Measurements from ENCODE around the gene CPXM2.

CPXM2 gene

DNA sequence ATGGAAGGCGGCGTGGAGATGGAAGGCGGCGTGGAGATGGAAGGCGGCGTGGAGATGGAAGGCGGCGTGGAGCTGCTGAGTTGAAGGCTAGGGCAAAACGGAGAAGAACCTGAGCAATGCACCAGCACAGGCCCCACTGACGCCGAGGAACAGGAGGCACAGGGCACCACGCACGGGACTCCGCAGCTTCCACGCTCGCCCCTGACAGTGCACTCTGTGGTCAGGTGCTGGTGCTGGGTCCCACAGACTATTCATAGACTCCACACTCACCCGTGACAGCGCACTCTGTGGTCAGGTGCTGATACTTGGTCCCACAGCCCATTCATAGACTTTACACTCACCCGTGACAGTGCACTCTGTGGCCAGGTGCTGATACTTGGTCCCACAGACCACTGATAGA, 34.0 kb downstream of the CPXM2 start:
- H3K27me3 ChIP-seq (ENCODE audit: control insufficient read depth in 1 of 2, insufficient read depth in 2 of 2, low read length in 2 of 2): no peaks in the 10 kb centered on the region
- H3K4me3 ChIP-seq (ENCODE audit: low read depth in 1 of 2, low read length in 2 of 2): no peak overlapping the region
- no peaks in the 10 kb centered on the region for H3K9me3 ChIP-seq (ENCODE audit: low read length)
- H3K36me3 ChIP-seq (ENCODE audit: insufficient read depth, low read length): peaks cover 15% of the 10 kb centered on the region
- peak overlapping the region; percentile 62 for H3K27ac ChIP-seq (ENCODE audit: low read depth, low read length)
- H3K4me1 ChIP-seq (ENCODE audit: insufficient read depth, low read length): peaks cover 57% of the 10 kb centered on the region
- H3K9ac ChIP-seq (ENCODE audit: low read length): no peak overlapping the region

DNA sequence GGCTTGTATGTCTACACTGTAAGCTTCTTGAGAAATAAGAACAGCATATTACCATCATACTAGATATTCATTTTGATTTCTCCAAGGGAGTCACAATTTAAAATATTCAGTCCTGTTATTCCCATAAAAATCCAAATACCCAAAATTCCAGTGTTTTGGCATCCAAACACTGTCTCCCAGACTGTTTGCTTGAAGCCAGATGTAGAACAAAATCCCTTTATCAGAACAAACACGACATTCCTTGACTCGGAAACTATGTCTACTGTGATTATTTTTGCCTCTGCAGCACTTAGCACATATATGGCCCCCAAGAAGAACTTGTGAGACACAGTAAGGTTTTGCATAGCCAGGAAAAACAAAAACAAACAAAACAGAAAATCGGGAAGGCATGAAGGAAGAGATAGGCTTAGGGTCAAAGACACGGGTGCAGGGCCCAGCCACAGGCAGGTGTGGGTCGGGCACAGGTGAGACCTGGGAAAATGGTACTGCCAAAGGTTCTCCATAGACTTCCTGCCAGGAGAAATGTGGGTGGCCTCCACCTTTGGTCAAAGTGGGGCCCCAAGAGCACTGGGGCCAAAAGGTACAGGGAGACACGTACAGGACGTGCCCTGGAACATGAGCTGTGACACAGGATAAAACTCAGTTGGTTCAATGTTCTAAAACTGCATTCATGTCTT, 36.5 kb downstream of the CPXM2 start:
- Histone ChIP-seq H3K9me3 (ENCODE audit: low read length) (no peaks in the 10 kb centered on the region), H3K27ac (ENCODE audit: low read depth, low read length) (peak overlapping the region; percentile 45), H3K4me3 (ENCODE audit: low read depth in 1 of 2, low read length in 2 of 2) (no peak overlapping the region), H3K27me3 (ENCODE audit: control insufficient read depth in 1 of 2, insufficient read depth in 2 of 2, low read length in 2 of 2) (no peaks in the 10 kb centered on the region), H3K36me3 (ENCODE audit: insufficient read depth, low read length) (peaks cover under 1% of the 10 kb centered on the region), H3K9ac (ENCODE audit: low read length) (no peak overlapping the region), H3K4me1 (ENCODE audit: insufficient read depth, low read length) (peaks cover 40% of the 10 kb centered on the region)

DNA sequence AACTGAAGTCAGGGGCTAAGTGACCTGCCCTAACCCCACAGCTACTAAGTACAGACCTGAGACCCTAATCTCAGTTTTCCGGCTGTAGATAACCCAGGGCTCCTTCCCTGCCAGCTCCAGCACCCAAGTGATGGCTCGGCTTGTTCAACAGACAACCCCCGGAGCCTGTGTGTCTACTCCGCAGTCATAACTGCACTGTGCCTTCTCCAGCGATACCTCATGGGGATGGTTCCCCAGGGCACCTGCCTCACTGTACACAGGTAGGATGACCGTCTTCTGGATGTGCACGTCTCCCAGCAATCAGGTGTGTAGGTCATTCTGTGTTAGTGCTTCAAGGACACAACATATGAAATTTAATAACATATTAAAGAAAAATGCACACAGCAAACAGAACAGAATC, 37.1 kb downstream of the CPXM2 start:
- H3K27me3 ChIP-seq (ENCODE audit: control insufficient read depth in 1 of 2, insufficient read depth in 2 of 2, low read length in 2 of 2): no peaks in the 10 kb centered on the region
- H3K27ac ChIP-seq (ENCODE audit: low read depth, low read length): peak overlapping the region; percentile 45
- peaks cover 33% of the 10 kb centered on the region for H3K4me1 ChIP-seq (ENCODE audit: insufficient read depth, low read length)
- no peak overlapping the region for H3K9ac ChIP-seq (ENCODE audit: low read length)
- no peak overlapping the region for H3K4me3 ChIP-seq (ENCODE audit: low read depth in 1 of 2, low read length in 2 of 2)
- no peaks in the 10 kb centered on the region for H3K9me3 ChIP-seq (ENCODE audit: low read length)
- H3K36me3 ChIP-seq (ENCODE audit: insufficient read depth, low read length): no peaks in the 10 kb centered on the region

DNA sequence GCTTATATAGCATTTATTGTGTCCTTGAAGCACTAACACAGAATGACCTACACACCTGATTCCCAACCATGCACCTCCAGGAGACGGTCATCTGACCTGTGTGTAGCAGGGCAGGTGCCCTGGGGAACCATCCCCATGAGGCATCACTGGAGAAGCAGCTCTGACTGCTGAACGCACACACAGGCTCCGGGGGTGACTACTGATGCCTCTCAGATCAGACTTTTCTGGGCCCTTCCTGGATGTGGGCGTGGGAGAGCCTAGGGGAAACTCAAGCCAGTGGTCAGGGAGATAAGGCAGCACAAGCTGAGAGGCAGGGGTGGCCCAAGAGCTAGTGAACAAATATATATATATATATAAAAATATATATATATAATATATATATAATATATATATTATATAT, 37.6 kb downstream of the CPXM2 start:
- no peak overlapping the region for H3K27ac ChIP-seq (ENCODE audit: low read depth, low read length)
- no peaks in the 10 kb centered on the region for H3K27me3 ChIP-seq (ENCODE audit: control insufficient read depth in 1 of 2, insufficient read depth in 2 of 2, low read length in 2 of 2)

DNA sequence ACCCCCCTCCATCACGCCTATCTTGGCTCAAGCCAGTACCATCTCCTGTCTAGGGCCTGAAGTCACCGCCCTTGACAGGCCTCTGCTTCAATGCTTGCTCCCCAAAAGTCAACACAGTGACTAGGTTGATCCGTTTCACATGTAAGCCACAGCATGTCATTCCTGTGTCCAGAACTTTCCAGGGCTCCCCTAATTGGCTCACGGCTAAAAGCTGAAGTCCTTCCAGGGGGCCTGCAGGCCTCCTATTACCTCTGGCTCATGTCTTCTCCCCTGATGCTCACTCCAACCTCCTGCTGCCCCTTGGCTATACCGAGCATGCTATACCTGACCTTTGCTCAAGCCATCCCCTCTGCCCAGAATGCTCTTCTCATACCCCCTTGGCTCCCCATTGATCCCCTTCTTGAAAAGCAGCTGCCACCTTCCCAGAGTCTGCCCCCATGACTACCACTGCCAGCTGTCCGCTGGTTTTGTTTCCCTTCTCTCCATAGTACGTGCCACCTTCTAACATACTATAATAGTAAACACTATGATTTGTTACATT, 39.1 kb downstream of the CPXM2 start:
- Histone ChIP-seq H3K9me3 (ENCODE audit: low read length) (no peaks in the 10 kb centered on the region), H3K36me3 (ENCODE audit: insufficient read depth, low read length) (no peaks in the 10 kb centered on the region), H3K27ac (ENCODE audit: low read depth, low read length) (no peak overlapping the region), H3K4me3 (ENCODE audit: low read depth in 1 of 2, low read length in 2 of 2) (no peak overlapping the region), H3K27me3 (ENCODE audit: control insufficient read depth in 1 of 2, insufficient read depth in 2 of 2, low read length in 2 of 2) (no peaks in the 10 kb centered on the region), H3K4me1 (ENCODE audit: insufficient read depth, low read length) (peaks cover 34% of the 10 kb centered on the region), H3K9ac (ENCODE audit: low read length) (no peak overlapping the region)

More for the DNA sequence above, 37.6 kb downstream of the CPXM2 start:
- no peak overlapping the region for H3K9ac ChIP-seq (ENCODE audit: low read length)
- no peaks in the 10 kb centered on the region for H3K36me3 ChIP-seq (ENCODE audit: insufficient read depth, low read length)
- peaks cover 30% of the 10 kb centered on the region for H3K4me1 ChIP-seq (ENCODE audit: insufficient read depth, low read length)
- H3K4me3 ChIP-seq (ENCODE audit: low read depth in 1 of 2, low read length in 2 of 2): no peak overlapping the region
- no peaks in the 10 kb centered on the region for H3K9me3 ChIP-seq (ENCODE audit: low read length)

DNA sequence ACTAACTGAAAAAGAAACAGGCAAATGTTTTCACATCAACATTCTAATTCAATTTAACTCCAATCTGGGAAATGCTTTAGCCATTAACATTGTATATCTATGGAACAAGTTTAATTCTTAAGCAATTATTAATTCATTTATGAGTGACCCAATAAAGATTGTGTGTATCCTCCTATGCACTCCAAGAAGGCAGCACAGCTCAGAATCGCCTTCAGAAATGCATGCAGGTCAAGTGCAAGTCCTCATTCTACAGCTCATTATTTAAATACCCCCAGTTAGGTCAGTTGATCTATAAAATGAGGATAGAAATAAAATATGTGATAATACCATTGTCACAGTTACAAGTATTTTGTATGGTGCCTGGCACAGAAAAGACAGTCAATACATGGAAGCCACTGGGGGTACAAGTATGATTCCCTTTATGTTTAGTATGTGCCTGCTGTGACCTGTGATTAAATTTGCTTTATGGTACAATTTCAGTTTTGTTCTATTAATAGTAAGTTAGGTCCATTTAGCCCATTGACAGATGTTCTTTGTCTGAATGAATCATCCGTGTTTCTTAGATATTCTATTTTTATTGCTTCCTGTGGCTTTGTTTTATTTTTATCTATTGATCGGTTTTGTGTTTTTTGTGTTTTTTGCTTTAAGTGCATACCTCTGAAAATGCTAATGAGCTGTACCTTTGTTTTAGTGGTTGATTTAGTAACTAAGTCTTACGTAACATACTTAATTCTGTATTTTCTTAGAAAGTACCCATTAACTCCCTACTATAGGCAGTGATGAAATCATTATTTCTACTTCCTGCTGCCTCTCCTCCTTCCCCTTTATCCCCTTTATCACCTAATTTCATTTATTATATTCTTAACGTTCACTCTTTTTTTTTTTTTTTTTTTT, 42.8 kb downstream of the CPXM2 start:
- Histone ChIP-seq H3K9me3 (ENCODE audit: low read length) (no peaks in the 10 kb centered on the region), H3K27me3 (ENCODE audit: control insufficient read depth in 1 of 2, insufficient read depth in 2 of 2, low read length in 2 of 2) (no peaks in the 10 kb centered on the region), H3K4me3 (ENCODE audit: low read depth in 1 of 2, low read length in 2 of 2) (no peak overlapping the region), H3K4me1 (ENCODE audit: insufficient read depth, low read length) (peaks cover 28% of the 10 kb centered on the region), H3K27ac (ENCODE audit: low read depth, low read length) (peak overlapping the region; percentile 32), H3K9ac (ENCODE audit: low read length) (no peak overlapping the region), H3K36me3 (ENCODE audit: insufficient read depth, low read length) (no peaks in the 10 kb centered on the region)

DNA sequence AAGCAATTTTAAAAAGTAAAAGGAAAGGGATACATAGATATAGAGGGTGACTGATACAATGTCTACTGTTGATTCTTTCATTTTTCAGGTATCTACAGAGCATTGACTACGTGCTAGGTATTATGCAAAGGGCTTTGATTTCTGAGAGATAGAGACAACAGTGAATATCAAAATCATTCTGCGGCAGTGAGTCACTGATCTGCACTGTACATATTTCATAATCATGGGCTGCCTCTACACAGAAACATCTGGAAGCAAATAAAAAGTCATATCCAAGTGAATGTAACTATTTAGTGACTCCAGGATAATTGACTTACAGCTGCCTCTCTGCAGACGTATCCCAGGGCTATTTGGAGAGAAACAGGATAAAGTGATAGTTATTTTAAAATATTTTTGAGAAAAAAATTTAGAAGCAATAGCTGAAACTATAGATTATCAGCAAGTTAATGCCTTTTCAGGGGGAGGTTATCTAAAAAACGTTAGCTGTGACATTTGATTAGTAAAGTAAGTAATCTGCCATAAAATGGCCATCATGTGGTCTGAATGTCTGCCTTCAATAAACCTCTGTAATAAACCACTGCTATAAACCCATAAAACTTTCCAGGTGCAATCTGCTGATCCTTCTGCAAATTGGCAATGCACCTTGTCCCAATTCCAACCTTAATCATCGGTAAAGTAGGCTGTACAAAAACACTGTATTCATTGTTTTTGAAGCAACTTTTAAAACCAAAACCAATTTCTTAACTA, 43.7 kb downstream of the CPXM2 start:
- Histone ChIP-seq H3K27me3 (ENCODE audit: control insufficient read depth in 1 of 2, insufficient read depth in 2 of 2, low read length in 2 of 2) (no peaks in the 10 kb centered on the region), H3K4me3 (ENCODE audit: low read depth in 1 of 2, low read length in 2 of 2) (no peak overlapping the region), H3K36me3 (ENCODE audit: insufficient read depth, low read length) (no peaks in the 10 kb centered on the region), H3K9me3 (ENCODE audit: low read length) (no peaks in the 10 kb centered on the region), H3K27ac (ENCODE audit: low read depth, low read length) (no peak overlapping the region), H3K4me1 (ENCODE audit: insufficient read depth, low read length) (peaks cover 37% of the 10 kb centered on the region), H3K9ac (ENCODE audit: low read length) (no peak overlapping the region)

DNA sequence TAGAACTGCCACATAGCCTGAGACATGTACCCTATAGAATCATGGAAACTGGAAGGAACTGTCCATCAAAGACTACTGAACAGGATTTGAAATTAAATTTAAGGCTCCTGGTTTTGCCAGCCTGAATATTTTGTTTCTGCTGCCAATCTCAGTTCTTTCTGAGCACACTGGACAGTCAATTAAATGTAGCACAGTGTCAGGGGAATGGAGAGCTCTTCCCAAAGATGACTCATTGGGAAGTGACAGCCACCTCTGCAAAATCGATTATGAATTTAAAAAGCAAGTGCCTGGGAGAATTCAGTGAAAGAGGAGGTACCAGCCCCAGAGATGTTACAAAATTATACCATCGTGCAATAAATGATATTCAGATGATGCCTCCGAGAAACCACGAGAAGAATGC, 47.8 kb downstream of the CPXM2 start:
- Histone ChIP-seq H3K9me3 (ENCODE audit: low read length) (no peaks in the 10 kb centered on the region), H3K4me1 (ENCODE audit: insufficient read depth, low read length) (peaks cover 38% of the 10 kb centered on the region), H3K27me3 (ENCODE audit: control insufficient read depth in 1 of 2, insufficient read depth in 2 of 2, low read length in 2 of 2) (no peaks in the 10 kb centered on the region), H3K27ac (ENCODE audit: low read depth, low read length) (peak overlapping the region; percentile 48), H3K4me3 (ENCODE audit: low read depth in 1 of 2, low read length in 2 of 2) (no peak overlapping the region), H3K36me3 (ENCODE audit: insufficient read depth, low read length) (no peaks in the 10 kb centered on the region), H3K9ac (ENCODE audit: low read length) (no peak overlapping the region)

DNA sequence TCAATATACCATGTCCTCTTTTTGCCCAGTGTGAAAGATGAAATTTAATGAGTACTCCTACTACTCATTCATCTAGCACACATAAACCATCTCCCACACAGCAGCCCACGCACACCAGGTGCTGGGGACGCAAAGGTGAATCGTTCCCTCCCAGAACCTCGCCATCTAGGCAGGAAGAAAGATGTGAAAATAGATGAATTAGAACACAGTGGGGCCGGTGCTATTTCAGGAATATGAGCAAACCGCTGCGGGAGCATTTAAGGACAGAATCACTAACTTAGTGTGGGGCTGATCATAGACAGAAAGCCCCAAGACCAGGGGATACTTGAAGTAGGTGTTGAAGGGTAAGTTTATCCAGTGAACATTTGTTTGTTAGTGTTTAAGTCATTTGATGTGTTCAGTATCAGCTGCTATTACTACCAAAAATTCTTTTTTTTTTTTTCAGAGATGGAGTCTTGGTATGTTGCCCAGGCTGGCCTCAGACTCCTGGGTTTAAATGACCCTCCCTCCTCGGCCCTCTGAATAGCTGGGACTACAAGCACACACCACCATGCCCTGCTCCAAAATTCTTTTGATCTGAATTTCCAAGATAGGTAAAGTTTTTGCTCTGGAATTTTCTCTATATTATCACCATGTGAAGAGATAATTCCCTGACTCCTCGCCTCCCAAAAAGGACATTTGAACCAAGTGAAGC, 48.8 kb downstream of the CPXM2 start:
- Histone ChIP-seq H3K27ac (ENCODE audit: low read depth, low read length) (peak overlapping the region; percentile 10), H3K36me3 (ENCODE audit: insufficient read depth, low read length) (no peaks in the 10 kb centered on the region), H3K9me3 (ENCODE audit: low read length) (no peaks in the 10 kb centered on the region), H3K4me1 (ENCODE audit: insufficient read depth, low read length) (peaks cover 28% of the 10 kb centered on the region), H3K27me3 (ENCODE audit: control insufficient read depth in 1 of 2, insufficient read depth in 2 of 2, low read length in 2 of 2) (no peaks in the 10 kb centered on the region), H3K9ac (ENCODE audit: low read length) (no peak overlapping the region), H3K4me3 (ENCODE audit: low read depth in 1 of 2, low read length in 2 of 2) (no peak overlapping the region)

DNA sequence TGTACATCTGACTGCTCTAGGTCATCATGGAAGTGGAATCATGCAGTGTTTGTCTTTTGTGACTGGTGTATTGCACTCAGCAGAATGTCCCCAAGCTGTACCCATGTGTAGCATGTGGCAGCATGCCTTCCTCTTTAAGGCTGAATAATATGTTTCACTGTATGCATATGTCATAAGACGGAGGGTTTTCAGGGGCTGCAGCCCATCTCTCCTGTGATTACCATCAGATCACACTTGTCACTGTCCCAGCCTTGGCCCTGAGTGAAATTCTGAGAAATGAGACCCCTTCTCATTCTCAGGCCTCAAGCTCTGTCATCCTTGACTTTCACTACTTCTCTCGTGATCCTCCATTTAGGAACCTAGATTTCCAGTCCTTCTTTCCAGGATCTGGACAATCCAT, 50.0 kb downstream of the CPXM2 start:
- Histone ChIP-seq H3K27me3 (ENCODE audit: control insufficient read depth in 1 of 2, insufficient read depth in 2 of 2, low read length in 2 of 2) (no peaks in the 10 kb centered on the region), H3K36me3 (ENCODE audit: insufficient read depth, low read length) (no peaks in the 10 kb centered on the region), H3K9ac (ENCODE audit: low read length) (no peak overlapping the region), H3K4me3 (ENCODE audit: low read depth in 1 of 2, low read length in 2 of 2) (no peak overlapping the region), H3K4me1 (ENCODE audit: insufficient read depth, low read length) (peaks cover 33% of the 10 kb centered on the region), H3K9me3 (ENCODE audit: low read length) (no peaks in the 10 kb centered on the region), H3K27ac (ENCODE audit: low read depth, low read length) (peak overlapping the region; percentile 10)

DNA sequence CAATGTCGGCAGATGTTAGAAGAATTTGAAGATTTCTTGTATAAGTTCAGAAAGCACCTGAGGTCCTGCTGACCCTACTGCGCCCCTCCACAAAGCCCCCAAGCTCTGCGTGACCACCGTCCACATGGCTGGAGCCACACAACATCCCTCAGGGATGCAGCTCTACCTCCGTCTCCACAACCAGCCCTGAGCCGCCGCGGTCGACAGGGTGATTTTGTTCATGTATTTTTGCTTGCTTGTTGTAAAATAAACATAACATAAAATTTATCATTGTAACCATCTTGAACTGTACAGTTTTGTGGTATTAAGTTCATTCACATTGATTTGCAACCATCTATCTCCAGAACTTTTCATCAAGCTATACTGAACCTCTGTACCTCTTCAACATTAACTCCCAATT, 50.5 kb downstream of the CPXM2 start:
- H3K4me1 ChIP-seq (ENCODE audit: insufficient read depth, low read length): peaks cover 38% of the 10 kb centered on the region
- no peaks in the 10 kb centered on the region for H3K36me3 ChIP-seq (ENCODE audit: insufficient read depth, low read length)
- H3K9ac ChIP-seq (ENCODE audit: low read length): no peak overlapping the region
- H3K4me3 ChIP-seq (ENCODE audit: low read depth in 1 of 2, low read length in 2 of 2): no peak overlapping the region
- peak overlapping the region; percentile 10 for H3K27ac ChIP-seq (ENCODE audit: low read depth, low read length)
- H3K27me3 ChIP-seq (ENCODE audit: control insufficient read depth in 1 of 2, insufficient read depth in 2 of 2, low read length in 2 of 2): no peaks in the 10 kb centered on the region
- no peaks in the 10 kb centered on the region for H3K9me3 ChIP-seq (ENCODE audit: low read length)
